OCI-LY7 (cell line): ENCODE measurements around the gene SBF2.

Experiments
- EZH2phosphoT487 ChIP-seq: fragments of 200-600 bp; sonication (generic); IDR thresholded peaks from 2 replicates; pipeline ENCODE4 v1.6.1; 2018; ENCODE audit warnings: low read depth, borderline replicate concordance, mild to moderate bottlenecking, mixed run types, antibody characterized with exemption, low read length, moderate library complexity, mixed read lengths
- TF ChIP-seq, protein P1 (sequence below): fragments of 200-600 bp; sonication (generic); conservative IDR thresholded peaks from 2 replicates; pipeline ENCODE4 v1.5.1; 2014; ENCODE audit warnings: mild to moderate bottlenecking, antibody characterized with exemption, low read length, moderate library complexity, mixed read lengths

- TF ChIP-seq, protein P1, sequence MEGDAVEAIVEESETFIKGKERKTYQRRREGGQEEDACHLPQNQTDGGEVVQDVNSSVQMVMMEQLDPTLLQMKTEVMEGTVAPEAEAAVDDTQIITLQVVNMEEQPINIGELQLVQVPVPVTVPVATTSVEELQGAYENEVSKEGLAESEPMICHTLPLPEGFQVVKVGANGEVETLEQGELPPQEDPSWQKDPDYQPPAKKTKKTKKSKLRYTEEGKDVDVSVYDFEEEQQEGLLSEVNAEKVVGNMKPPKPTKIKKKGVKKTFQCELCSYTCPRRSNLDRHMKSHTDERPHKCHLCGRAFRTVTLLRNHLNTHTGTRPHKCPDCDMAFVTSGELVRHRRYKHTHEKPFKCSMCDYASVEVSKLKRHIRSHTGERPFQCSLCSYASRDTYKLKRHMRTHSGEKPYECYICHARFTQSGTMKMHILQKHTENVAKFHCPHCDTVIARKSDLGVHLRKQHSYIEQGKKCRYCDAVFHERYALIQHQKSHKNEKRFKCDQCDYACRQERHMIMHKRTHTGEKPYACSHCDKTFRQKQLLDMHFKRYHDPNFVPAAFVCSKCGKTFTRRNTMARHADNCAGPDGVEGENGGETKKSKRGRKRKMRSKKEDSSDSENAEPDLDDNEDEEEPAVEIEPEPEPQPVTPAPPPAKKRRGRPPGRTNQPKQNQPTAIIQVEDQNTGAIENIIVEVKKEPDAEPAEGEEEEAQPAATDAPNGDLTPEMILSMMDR = no peak
- no peak for TF ChIP-seq EZH2phosphoT487
Observed at GRCh38 chr11:10204021-10204420, 90.0 kb downstream of the SBF2 start.
